Neural cell (in vitro differentiated cells): ENCODE data around the gene TUBA1B. TPM values are rescaled to one million over a fixed set of nuclear protein-coding genes. Genes with fewer than 3 reads are reported as not detected.
"Not testable (repeated sequence)": the region's sequence is repeated elsewhere in the genome, so short reads cannot be mapped to it uniquely, and the experiment has no call there.

Experiments
- H2AFZ ChIP-seq: fragments of 200-600, 300-800 bp; sonication (generic), shearing (Covaris generic); 2 replicates; pipeline ENCODE4 v1.6.0; 2014; ENCODE audit warnings: low read depth, mild to moderate bottlenecking, antibody characterized with exemption, low read length, moderate library complexity
- H3F3A ChIP-seq: fragments of 200-600 bp; shearing (Covaris generic); 2 replicates; pipeline ENCODE4 v1.6.1; 2016; ENCODE audit warnings: mild to moderate bottlenecking, moderate library complexity, mixed read lengths, antibody characterized with exemption, low read length; ENCODE audit not compliant: insufficient read depth, poor library complexity, severe bottlenecking
- H3K27ac ChIP-seq: fragments of 200-600, 300-800 bp; sonication (generic), shearing (Covaris generic); 2 replicates; pipeline ENCODE4 v1.5.1; 2014; ENCODE audit warnings: mild to moderate bottlenecking, low read length, moderate library complexity
- H3K27me3 ChIP-seq: fragments of 300-800, 200-600 bp; sonication (generic), shearing (Covaris generic); 2 replicates; pipeline ENCODE4 v1.6.0; 2014; ENCODE audit warnings: mild to moderate bottlenecking, low read depth, low read length, moderate library complexity; ENCODE audit not compliant: insufficient read depth
- H3K36me3 ChIP-seq: fragments of 300-800, 200-600 bp; sonication (generic), shearing (Covaris generic); 2 replicates; pipeline ENCODE4 v1.5.1; 2014; ENCODE audit warnings: mild to moderate bottlenecking, antibody characterized with exemption, low read length, moderate library complexity; ENCODE audit not compliant: insufficient read depth
- H3K4me2 ChIP-seq: fragments of 300-800, 200-600 bp; sonication (generic), shearing (Covaris generic); 2 replicates; pipeline ENCODE4 v1.6.0; 2014; ENCODE audit warnings: mild to moderate bottlenecking, low read length
- H3K4me3 ChIP-seq: fragments of 300-800, 200-600 bp; sonication (generic), shearing (Covaris generic); 2 replicates; pipeline ENCODE4 v1.5.1; 2014; ENCODE audit warnings: mild to moderate bottlenecking, low read length, moderate library complexity
- H3K79me2 ChIP-seq: fragments of 200-600 bp; shearing (Covaris generic); replicated peaks from 2 replicates; pipeline ENCODE4 v1.6.0; 2014; ENCODE audit warnings: mild to moderate bottlenecking, low read length, moderate library complexity; ENCODE audit not compliant: insufficient read depth
- H3K9ac ChIP-seq: fragments of 300-800, 200-600 bp; sonication (generic), shearing (Covaris generic); 2 replicates; pipeline ENCODE4 v1.6.1; 2016; ENCODE audit warnings: mild to moderate bottlenecking, low read length, mixed read lengths
- H3K9me2 ChIP-seq: fragments of 200-600 bp; shearing (Covaris generic); 2 replicates; pipeline ENCODE4 v1.6.1; 2016; ENCODE audit warnings: mild to moderate bottlenecking, low read length, mixed read lengths; ENCODE audit not compliant: insufficient read depth
- H3K9me3 ChIP-seq: fragments of 200-600, 300-800 bp; sonication (generic), shearing (Covaris generic); 2 replicates; pipeline ENCODE4 v1.6.1; 2016; ENCODE audit warnings: mild to moderate bottlenecking, mixed run types, low read length, moderate library complexity, mixed read lengths
- H4K20me1 ChIP-seq: fragments of 200-600 bp; shearing (Covaris generic); 2 replicates; pipeline ENCODE4 v1.6.1; 2016; ENCODE audit warnings: mild to moderate bottlenecking, mixed run types; ENCODE audit not compliant: insufficient read depth
- CTCF ChIP-seq: fragments of 450-650 bp; IDR thresholded peaks from 2 replicates; pipeline ENCODE4 v1.5.1; 2014; ENCODE audit warnings: antibody characterized with exemption, mild to moderate bottlenecking, moderate library complexity; ENCODE audit not compliant: poor library complexity, severe bottlenecking
- EP300 ChIP-seq: fragments of 450-650 bp; conservative IDR thresholded peaks from 2 replicates; pipeline ENCODE4 v1.6.1; 2014; ENCODE audit warnings: antibody characterized with exemption, mild to moderate bottlenecking, moderate library complexity; ENCODE audit not compliant: poor library complexity, severe bottlenecking
- EZH2 ChIP-seq: fragments of 200-600, 300-800 bp; shearing (Covaris generic), sonication (generic); IDR thresholded peaks from 2 replicates; pipeline ENCODE4 v1.6.1; 2014; ENCODE audit warnings: antibody characterized with exemption, low read length, borderline replicate concordance, mild to moderate bottlenecking; ENCODE audit not compliant: insufficient read depth, poor library complexity, severe bottlenecking
- MXI1 ChIP-seq: fragments of 450-650 bp; conservative IDR thresholded peaks from 2 replicates; pipeline ENCODE4 v1.6.1; 2014; ENCODE audit warnings: antibody characterized with exemption, mild to moderate bottlenecking; ENCODE audit not compliant: poor library complexity, severe bottlenecking
- POLR2AphosphoS5 ChIP-seq: IDR thresholded peaks from 2 replicates; pipeline ENCODE4 v1.6.1; 2012
- RAD21 ChIP-seq: fragments of 450-650 bp; conservative IDR thresholded peaks from 2 replicates; pipeline ENCODE4 v1.6.1; 2014; ENCODE audit warnings: antibody characterized with exemption, mild to moderate bottlenecking, moderate library complexity
- REST ChIP-seq: IDR thresholded peaks from 2 replicates; pipeline ENCODE4 v1.6.1; 2012; ENCODE audit warnings: borderline replicate concordance
- SMC3 ChIP-seq: fragments of 450-650 bp; conservative IDR thresholded peaks from 2 replicates; pipeline ENCODE4 v1.6.1; 2014; ENCODE audit warnings: antibody characterized with exemption, mild to moderate bottlenecking, moderate library complexity; ENCODE audit not compliant: poor library complexity
- TAF1 ChIP-seq: IDR thresholded peaks from 2 replicates; pipeline ENCODE4 v1.6.1; 2012; ENCODE audit warnings: low read depth
- polyA plus RNA-seq: library from polyadenylated mRNA; depleted of rRNA; stranded (reverse); fragments of >200 nt; gene quantifications from 2 replicates; pipeline ENCODE4 v1.2.3, GENCODE V29; 2014

The TUBA1B gene
- polyA plus RNA-seq, 1 donor from 2014 or later, result 573 TPM

DNA sequence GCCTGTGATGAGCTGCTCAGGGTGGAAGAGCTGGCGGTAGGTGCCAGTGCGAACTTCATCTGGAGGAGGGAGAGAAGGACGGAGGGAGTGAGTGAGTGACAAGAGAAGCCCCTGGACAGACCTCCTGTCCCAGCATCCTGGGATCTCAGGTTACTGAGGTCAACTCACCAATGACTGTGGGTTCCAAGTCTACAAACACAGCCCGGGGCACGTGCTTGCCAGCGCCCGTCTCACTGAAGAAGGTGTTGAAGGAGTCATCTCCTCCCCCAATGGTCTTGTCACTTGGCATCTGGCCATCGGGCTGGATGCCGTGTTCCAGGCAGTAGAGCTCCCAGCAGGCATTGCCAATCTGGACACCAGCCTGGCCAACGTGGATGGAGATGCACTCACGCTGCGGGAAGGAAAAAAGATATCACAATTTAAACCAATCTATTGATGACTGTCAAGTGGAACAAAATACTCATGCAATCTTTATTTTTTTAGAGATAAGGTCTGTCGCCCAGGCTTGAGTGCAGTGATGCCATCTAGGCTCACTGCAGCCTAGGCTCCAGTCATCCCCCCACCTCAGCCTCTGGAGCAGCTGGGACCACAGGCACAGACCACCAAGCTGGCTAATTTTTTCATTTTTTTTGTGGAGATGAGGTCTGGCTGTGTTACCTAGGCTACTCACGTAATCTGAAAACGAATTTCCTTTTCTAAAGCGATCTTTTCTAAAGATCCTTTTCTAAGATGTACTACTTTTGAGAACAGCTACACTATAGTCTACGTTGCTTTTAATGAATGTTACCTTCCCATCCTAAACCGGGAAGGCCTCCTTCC, 1.7 kb downstream of the TUBA1B start:
- H4K20me1 ChIP-seq, result peaks cover 2% of the 10 kb centered on the region
- peak overlapping the region; percentile 93 for H2AFZ ChIP-seq
- no peak for TF ChIP-seq TAF1
- no peak for TF ChIP-seq SMC3
- TF ChIP-seq POLR2AphosphoS5, result no peak
- H3K27ac ChIP-seq, result peak overlapping the region; percentile 98
- no peaks in the 10 kb centered on the region for H3K9me2 ChIP-seq
- peaks cover 7% of the 10 kb centered on the region for H3F3A ChIP-seq
- H3K27me3 ChIP-seq, result no peaks in the 10 kb centered on the region
- H3K9ac ChIP-seq, result peak overlapping the region; percentile 97
- peaks cover 11% of the 10 kb centered on the region for H3K36me3 ChIP-seq
- H3K9me3 ChIP-seq, result no peaks in the 10 kb centered on the region
- H3K4me2 ChIP-seq, result peak overlapping the region; percentile 98
- peak overlapping the region; percentile 99 for H3K4me3 ChIP-seq
- H3K79me2 ChIP-seq, result peaks cover 23% of the 10 kb centered on the region

- H3K4me2 ChIP-seq, result not testable (repeated sequence)
Observed at GRCh38 chr12:49127971-49128370, 3.2 kb downstream of the TUBA1B start.

DNA sequence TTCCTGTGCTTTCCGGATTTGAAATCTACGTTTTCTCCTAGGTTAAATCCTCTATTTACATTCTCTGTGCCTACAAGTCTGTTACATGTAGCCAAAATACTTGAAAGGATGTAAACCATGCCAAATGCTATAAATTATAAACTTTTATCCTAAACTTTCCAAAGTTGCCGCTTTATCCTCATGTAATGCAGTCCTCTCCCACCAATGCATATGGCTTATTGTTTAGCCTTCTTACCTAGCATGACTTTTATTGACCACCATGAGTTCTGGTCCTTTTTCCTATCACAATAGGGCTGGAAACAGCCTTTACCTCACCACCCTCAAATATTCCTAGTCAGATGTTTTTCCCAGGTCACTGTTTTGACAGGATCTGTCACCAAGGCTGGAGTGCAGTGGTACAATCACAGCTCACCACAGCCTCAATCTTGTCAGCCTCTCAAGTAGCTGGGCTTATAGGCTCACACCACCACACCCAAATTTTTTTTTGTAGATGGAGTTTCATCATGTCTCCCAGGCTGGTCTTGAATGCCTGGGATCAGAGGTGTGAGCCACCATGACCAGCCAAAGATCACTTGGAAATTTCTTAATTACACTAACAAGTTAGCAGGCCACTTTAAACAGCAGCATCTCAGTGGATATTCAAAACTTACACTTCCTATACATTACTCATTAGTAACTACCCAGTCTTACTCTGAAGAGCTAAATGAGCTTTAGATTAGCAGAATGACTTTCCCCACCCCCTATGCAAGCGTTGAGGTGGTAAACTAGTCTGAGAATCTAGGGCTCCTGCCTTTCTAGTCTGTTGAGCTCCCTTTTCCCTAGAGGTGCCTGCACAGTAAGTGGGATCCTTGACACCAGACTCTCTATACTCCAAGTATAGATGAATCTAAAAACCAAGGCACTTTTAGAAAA, 4.1 kb downstream of the TUBA1B start:
- no peaks in the 10 kb centered on the region for H3K9me3 ChIP-seq
- H4K20me1 ChIP-seq, result peaks cover 2% of the 10 kb centered on the region
- H3F3A ChIP-seq, result peaks cover 7% of the 10 kb centered on the region
- H3K9me2 ChIP-seq, result no peaks in the 10 kb centered on the region
- H3K4me3 ChIP-seq, result no peak overlapping the region
- H3K79me2 ChIP-seq, result peaks cover 12% of the 10 kb centered on the region
- H3K4me2 ChIP-seq, result no peak overlapping the region
- no peak overlapping the region for H3K27ac ChIP-seq
- H3K9ac ChIP-seq, result no peak overlapping the region
- no peaks in the 10 kb centered on the region for H3K27me3 ChIP-seq
- no peak overlapping the region for H2AFZ ChIP-seq
- TF ChIP-seq REST (no peak), EZH2 (no peak), TAF1 (no peak), SMC3 (no peak), EP300 (no peak), RAD21 (no peak), MXI1 (no peak), POLR2AphosphoS5 (no peak), CTCF (no peak)
- H3K36me3 ChIP-seq, result peaks cover 11% of the 10 kb centered on the region

More at GRCh38 chr12:49127971-49128370, 3.2 kb downstream of the TUBA1B start:
- not testable (repeated sequence) for H3K4me3 ChIP-seq, H4K20me1 ChIP-seq, H3F3A ChIP-seq, H3K27ac ChIP-seq, H2AFZ ChIP-seq, H3K27me3 ChIP-seq, H3K9ac ChIP-seq, H3K9me2 ChIP-seq, H3K9me3 ChIP-seq
- peaks cover 11% of the 10 kb centered on the region for H3K36me3 ChIP-seq
- peaks cover 20% of the 10 kb centered on the region for H3K79me2 ChIP-seq
